Stimulated activated CD8-positive, alpha-beta memory T cell treated with anti-CD3 and anti-CD28 coated beads, Interleukin-4, amount 100 ng/mL, for 4 hours (primary cell): Measurements from ENCODE around the gene RIPOR3.
"Not testable (repeated sequence)": the region's sequence is repeated elsewhere in the genome, so short reads cannot be mapped to it uniquely, and the experiment has no call there.

Experiments
- DNase-seq, 2 donors: peaks; one replicate each; pipeline ENCODE4 v3.0.0-alpha.2; 2020; ENCODE audit warnings: low read depth in 2 of 2, low spot score in 1 of 2

The RIPOR3 gene

GRCh38 chr20:50635014-50635557 is 56.3 kb downstream of the RIPOR3 start:
- no peak for DNase-seq

DNA sequence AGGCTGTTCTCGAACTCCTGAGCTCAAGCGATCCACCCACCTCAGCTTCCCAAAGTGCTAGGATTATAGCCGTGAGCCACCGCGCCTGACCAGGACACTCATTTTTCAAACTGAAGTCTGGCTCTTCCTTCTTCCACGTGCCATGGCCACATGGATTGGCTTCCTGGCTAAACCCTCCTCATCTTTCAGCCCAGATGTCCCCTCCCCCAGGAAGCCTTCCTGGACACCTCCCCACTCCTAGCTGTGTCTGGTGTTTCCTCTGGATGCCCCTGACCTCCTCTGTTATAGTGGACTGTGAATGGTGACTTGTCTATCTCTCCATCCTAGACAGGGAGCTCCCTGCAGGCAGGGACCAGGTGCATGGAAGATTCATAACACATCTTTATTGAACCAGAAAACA is 57.2 kb downstream of the RIPOR3 start:
- no peak for DNase-seq

GRCh38 chr20:50633361-50633760 is 58.0 kb downstream of the RIPOR3 start:
- no peak for DNase-seq

DNA sequence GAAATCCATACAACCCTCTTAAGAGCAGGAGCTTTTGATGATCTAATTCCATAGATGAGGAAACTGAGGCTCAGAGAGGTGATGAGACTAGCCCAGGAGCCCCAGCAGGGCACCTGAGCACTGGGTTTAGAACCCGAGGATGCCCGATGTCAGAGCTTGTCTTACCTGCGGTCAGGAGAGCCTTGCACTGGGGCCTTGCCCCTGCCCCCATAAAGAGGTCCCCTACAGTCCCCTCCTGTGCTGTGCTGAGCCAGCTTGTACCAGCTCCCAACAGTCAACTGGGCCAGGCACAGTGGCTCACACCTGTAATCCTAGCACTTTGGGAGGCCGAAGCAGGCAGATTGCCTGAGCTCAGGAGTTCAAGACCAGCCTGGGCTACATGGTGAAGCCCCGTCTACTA is 58.6 kb downstream of the RIPOR3 start:
- no peak for DNase-seq

GRCh38 chr20:50632236-50632635 is 59.1 kb downstream of the RIPOR3 start:
- no peak for DNase-seq

GRCh38 chr20:50630578-50631263 is 60.6 kb downstream of the RIPOR3 start:
- DNase-seq, result no peak

GRCh38 chr20:50629670-50630045 is 61.7 kb downstream of the RIPOR3 start:
- no peak for DNase-seq

- no peak for DNase-seq
These were observed 62.3 kb downstream of the RIPOR3 start for GRCh38 chr20:50628853-50629669.

GRCh38 chr20:50628332-50628731 is 63.0 kb downstream of the RIPOR3 start:
- no peak for DNase-seq

GRCh38 chr20:50627747-50628146 is 63.6 kb downstream of the RIPOR3 start:
- DNase-seq, result no peak

DNA sequence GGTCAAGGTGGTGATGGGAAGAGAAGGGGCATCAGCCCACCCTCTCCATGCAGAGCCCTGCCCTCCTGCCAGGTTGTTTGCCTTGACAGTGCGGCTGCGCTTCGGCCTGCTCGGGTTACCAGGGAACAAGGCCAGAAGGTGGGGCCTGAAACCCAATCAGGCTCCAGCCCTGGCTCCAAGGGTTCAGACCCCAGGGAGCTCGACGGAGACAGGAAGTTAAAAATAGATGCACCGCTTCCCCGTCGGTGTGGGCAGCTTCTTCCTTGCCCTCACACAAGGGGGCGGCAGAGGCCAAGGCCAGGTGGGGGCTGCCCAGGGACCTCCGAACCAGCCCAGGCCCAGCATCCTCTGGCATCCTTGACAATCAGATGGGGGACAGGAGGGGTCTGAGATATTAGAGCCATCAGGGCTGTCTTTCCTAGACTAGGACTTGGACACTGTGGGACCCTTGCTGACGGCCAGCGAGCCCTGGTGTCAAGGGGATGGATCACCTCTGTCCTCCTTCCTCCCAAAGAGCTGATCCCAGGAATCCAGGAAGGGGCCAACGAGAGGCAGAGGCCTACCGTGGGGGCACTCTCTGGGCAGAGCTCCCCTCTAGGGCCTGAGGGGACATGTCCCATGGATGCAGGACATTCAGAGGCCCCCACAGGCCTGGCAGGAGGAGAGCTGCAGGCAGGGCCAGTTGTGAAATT is 65.2 kb downstream of the RIPOR3 start:
- no peak for DNase-seq

- DNase-seq, result no peak
These were observed 66.9 kb downstream of the RIPOR3 start for GRCh38 chr20:50624351-50625016.

- no peak for DNase-seq
These were observed 70.2 kb downstream of the RIPOR3 start for GRCh38 chr20:50621068-50621665.

GRCh38 chr20:50620459-50620858 is 70.9 kb downstream of the RIPOR3 start:
- not testable (repeated sequence) for DNase-seq

DNA sequence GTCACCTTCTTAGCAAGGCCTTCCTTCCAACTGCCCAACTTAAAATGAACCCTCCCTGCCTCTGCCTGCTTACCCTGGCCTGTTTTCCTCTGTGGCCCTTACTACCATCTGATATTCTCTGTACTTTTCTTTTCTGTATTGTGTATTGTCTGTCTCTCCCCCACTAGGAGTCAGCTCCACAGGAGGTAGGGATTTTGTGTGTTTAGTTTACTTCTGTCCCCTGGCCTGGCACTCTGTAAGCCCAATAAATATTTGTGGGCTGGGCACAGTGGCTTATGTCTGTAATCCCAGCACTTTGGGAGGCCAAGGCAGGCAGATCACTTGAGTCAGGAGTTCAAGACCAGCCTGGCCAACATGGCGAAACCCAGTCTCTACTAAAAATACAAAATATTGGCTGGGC is 72.8 kb downstream of the RIPOR3 start:
- no peak for DNase-seq

DNA sequence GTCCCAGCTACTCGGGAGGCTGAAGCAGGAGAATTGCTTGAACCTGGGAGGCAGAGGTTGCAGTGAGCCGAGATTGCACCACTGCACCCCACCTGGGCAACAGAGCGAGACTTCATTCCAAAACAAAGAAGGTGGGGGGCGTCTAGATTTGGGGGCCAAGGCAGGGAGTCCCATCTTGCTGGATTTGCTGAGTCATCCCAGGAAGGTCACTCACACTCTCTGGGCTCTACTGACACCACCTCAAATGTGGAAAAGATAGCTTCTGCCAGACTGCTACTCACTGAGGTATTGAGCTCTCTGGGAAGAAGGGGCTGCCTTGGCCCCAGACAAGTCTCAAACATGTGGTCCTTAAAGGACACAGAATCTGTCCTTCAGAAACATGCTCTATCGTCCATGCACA is 74.3 kb downstream of the RIPOR3 start:
- no peak for DNase-seq

- DNase-seq, result no peak
These were observed 75.9 kb downstream of the RIPOR3 start for GRCh38 chr20:50615407-50615806.

DNA sequence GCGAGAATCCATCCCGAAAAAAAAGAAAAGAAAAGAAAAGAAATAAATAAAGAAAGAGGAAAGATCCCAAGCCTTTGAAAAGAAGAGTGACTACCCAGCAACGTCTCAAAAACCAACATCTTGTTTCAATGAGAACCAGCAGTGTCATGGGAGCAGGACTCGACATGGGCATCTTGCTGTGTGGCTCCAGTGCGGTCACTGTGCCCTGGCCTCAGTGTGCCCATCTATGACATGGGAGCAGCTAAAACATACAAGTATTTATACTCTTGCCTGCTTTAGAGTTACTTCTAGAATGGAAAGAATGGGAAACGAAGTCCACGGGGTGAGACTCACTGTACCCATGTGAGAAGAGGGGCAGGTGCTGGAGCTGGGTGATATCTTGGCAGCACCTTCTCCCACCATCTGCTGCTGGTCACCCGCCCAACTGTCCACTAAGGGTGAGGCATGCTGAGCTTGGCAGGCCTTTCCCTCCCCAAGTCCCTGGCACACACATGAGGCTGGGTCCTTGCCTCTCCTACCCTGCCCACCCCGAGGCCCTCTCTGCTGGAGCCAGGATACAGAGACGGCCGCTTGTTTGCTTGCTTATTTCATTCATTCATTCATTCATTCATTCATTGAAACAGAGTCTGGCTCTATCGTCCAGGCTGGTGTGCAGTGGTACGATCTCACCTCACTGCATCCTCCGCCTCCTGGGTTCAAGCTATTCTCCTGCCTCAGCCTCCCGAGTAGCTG is 77.7 kb downstream of the RIPOR3 start:
- DNase-seq, result no peak

DNA sequence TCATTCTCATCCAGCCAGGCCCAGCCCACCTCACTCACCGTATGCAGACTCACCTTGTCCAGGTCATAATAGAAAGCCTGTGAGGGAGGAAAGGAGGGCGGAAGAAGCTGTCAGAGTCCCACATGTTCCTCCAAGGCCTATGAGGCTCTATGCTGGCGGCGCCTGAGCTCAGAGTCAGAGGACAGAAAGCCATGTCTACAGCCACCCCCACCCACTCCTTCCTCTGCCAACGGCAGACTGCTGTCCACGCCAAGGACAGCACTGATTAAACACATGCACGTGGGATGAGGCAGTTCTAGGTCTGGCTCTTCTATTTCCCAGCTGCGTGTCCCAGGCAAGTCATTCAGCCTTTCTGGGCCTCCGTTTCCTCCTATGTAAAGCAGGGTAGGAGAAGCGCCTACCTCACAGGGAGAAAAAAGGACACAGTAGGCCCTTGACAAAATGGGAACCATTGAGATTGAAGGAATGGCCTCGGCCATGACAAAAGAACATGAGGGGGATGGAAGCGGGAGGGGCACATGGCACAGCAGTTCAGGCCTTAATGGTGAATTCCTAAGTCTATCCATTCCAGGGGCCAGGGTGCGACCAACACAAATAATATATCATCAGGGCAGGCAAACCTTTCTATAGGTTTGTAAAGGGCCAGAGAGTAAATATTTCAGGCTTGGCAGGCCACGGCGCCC is 80.1 kb downstream of the RIPOR3 start:
- DNase-seq, result no peak
